Muscle layer of duodenum (tissue), 2 donors: Measurements from ENCODE around the gene RNASE13.

ENCODE experiments used
- H3K27ac ChIP-seq: one replicate; pipeline ENCODE4 v1.7.0; 2013; ENCODE audit warnings: mild to moderate bottlenecking, low read length
- H3K27me3 ChIP-seq: one replicate; pipeline ENCODE4 v1.7.0; 2013; ENCODE audit warnings: low read depth, mild to moderate bottlenecking, control low read depth, low read length
- H3K36me3 ChIP-seq, 2 donors: one replicate each; pipeline ENCODE4 v1.7.0; 2013; ENCODE audit warnings: low read length in 2 of 2, control low read depth in 1 of 2, mild to moderate bottlenecking in 1 of 2; ENCODE audit not compliant: insufficient read depth in 2 of 2, control insufficient read depth in 1 of 2
- H3K4me1 ChIP-seq, 2 donors: one replicate each; pipeline ENCODE4 v1.7.0; 2013; ENCODE audit warnings: low read length in 2 of 2, mild to moderate bottlenecking in 2 of 2, control low read depth in 1 of 2, moderate library complexity in 1 of 2; ENCODE audit not compliant: insufficient read depth in 2 of 2, control insufficient read depth in 1 of 2
- H3K4me3 ChIP-seq, 2 donors: one replicate each; pipeline ENCODE4 v1.7.0; 2013; ENCODE audit warnings: low read length in 2 of 2, low read depth in 1 of 2, mild to moderate bottlenecking in 1 of 2
- H3K9me3 ChIP-seq, 2 donors: one replicate each; pipeline ENCODE4 v1.7.0; 2013; ENCODE audit warnings: low read length in 2 of 2, control low read depth in 1 of 2, mild to moderate bottlenecking in 1 of 2; ENCODE audit not compliant: control insufficient read depth in 1 of 2
- donor health status: healthy.

Gene RNASE13

DNA sequence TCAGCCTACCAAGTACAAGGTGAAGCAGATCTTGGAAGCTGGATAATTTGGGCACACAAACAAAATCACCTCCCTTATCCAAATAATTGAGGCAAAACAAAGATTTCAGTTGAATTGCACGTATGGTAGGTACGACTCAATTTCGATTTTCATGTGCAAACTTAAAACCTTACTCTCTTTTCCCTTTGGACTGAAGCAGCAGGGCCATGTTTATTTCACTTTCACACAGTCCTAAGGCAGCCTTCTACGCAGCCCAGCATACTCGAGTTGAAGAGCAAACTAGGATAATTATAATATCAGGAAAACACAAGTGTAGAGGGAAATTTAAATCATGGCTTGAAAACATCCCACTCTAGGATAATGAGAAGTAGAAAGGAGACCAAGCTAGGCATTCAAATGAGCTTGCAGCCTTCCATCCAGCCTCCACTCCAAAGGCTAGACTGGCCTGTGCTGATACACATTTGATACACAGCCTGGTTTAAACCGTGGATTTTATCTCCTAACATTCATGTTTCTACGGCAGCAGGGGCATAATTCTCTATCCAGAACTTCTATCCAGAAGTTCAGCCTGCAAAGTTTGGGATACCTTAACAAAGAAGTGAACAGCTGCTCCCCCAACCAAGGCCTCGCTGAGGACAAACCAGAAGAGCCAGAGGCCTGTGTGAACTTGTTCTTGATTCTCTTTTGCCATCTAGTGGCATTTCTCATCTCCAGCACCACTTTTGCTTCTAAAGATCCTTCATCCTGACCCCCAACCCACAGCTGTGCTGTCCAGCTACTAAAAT lies 5.2 kb upstream of the RNASE13 start:
- peak overlapping the region; percentile 53 for H3K27ac ChIP-seq
- H3K27me3 ChIP-seq: no peaks in the 10 kb centered on the region
- H3K4me3 ChIP-seq: peak overlapping the region in 1 of 2 donors; percentile 3
- H3K4me1 ChIP-seq: peaks cover 23 to 30% of the 10 kb centered on the region in 2 donors
- no peaks in the 10 kb centered on the region for H3K36me3 ChIP-seq
- H3K9me3 ChIP-seq: no peaks in the 10 kb centered on the region

DNA sequence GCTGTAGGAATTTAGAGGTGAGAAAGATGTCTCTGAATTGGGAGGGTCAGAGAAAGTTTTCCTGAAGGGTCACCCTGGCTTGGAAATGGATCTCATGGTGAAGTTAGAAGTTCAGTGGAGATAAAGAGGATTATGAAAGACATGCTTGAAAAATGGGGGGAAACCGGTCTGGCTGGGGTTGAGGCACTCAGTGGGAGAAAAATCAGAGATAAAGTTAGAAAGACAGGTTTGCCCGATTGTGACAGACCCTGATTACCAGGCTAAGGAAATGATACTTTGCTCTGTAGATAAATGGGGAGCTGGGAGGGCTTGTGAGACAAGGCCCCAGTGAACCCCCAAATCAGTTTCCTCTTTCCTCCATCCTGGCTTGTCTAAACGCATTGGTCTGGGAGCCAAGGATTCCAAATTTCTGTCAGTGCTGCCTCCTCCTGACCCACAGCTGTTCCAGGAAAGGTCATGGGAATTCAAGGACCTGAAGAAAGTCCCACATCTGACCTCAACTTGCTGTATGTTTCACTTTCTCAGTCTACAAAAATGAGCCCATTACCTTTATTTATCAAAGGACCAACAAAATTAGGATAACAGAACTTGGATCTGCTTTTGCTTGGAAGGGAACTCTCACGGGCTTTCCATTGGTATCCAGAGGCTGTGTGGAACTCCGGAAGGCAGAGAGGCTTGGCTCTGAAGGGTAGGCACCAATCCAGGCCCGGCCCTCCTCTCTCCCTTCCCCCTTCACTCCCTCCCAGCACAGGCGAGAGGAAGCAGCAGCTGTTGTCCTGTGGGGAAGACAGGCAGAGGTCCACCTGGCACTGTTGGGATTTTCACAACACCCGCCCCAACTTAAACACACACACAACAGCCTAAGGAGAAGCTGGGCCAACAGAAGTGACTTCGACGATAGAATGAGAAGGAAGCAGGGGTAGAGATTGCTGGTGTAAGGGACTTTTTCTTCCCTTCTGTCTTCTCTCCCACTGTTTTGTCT lies 4.1 kb upstream of the RNASE13 start:
- peak overlapping the region in 1 of 2 donors; percentile 3 for H3K4me3 ChIP-seq
- H3K4me1 ChIP-seq: peaks cover 20 to 29% of the 10 kb centered on the region in 2 donors
- H3K27ac ChIP-seq: peak overlapping the region; percentile 53
- H3K27me3 ChIP-seq: no peaks in the 10 kb centered on the region
- no peaks in the 10 kb centered on the region for H3K9me3 ChIP-seq
- no peaks in the 10 kb centered on the region for H3K36me3 ChIP-seq

DNA sequence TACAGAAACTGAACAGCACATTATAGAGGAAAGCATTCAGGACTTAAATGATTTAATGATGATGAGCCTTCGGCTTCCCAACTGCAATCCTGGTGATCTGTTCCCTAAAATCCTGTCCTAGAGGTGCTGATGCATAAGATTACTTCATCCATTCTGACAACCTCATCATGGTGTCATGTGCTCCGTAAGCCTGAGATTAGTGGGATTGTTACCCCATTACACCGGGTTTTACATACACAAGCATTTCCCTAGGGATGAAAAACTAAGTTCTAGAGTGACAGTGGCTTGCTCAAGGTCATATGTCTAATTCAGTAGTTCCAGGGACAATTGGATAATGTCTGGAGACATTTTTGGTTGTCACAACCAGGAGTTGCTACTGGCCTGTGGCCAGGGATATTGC lies 2.5 kb upstream of the RNASE13 start:
- Histone ChIP-seq H3K27ac (no peak overlapping the region), H3K9me3 (no peaks in the 10 kb centered on the region), H3K36me3 (no peaks in the 10 kb centered on the region), H3K4me1 (peaks cover 20 to 25% of the 10 kb centered on the region in 2 donors), H3K4me3 (no peak overlapping the region), H3K27me3 (no peaks in the 10 kb centered on the region)

DNA sequence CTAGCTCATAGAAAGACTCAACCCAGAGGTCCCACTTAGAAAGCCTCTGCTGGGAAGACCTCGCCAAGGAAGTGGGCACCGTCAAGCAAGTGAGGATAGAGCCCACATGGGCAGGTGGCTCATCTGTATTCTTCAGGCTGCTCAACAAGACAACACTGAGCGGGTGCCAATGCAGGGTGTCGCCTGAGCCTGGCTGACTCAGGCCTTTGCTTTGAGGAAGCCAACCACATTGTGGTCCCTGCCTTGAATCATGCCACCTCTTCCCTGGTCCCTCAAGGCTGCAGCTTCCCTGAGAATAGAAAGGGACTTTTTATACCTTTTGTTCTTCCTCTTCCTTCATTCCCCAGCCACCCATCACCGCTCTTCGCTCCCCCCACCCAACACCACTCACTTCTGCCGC lies 2.1 kb upstream of the RNASE13 start:
- peaks cover 20 to 25% of the 10 kb centered on the region in 2 donors for H3K4me1 ChIP-seq
- H3K4me3 ChIP-seq: no peak overlapping the region
- no peaks in the 10 kb centered on the region for H3K9me3 ChIP-seq
- no peaks in the 10 kb centered on the region for H3K27me3 ChIP-seq
- H3K27ac ChIP-seq: no peak overlapping the region
- no peaks in the 10 kb centered on the region for H3K36me3 ChIP-seq

- no peaks in the 10 kb centered on the region for H3K9me3 ChIP-seq
- peaks cover 3 to 4% of the 10 kb centered on the region in 2 donors for H3K4me1 ChIP-seq
- H3K36me3 ChIP-seq: no peaks in the 10 kb centered on the region
- no peak overlapping the region for H3K27ac ChIP-seq
- H3K4me3 ChIP-seq: no peak overlapping the region
- no peaks in the 10 kb centered on the region for H3K27me3 ChIP-seq
Observed at GRCh38 chr14:21033133-21033698, 1.4 kb downstream of the RNASE13 start.

DNA sequence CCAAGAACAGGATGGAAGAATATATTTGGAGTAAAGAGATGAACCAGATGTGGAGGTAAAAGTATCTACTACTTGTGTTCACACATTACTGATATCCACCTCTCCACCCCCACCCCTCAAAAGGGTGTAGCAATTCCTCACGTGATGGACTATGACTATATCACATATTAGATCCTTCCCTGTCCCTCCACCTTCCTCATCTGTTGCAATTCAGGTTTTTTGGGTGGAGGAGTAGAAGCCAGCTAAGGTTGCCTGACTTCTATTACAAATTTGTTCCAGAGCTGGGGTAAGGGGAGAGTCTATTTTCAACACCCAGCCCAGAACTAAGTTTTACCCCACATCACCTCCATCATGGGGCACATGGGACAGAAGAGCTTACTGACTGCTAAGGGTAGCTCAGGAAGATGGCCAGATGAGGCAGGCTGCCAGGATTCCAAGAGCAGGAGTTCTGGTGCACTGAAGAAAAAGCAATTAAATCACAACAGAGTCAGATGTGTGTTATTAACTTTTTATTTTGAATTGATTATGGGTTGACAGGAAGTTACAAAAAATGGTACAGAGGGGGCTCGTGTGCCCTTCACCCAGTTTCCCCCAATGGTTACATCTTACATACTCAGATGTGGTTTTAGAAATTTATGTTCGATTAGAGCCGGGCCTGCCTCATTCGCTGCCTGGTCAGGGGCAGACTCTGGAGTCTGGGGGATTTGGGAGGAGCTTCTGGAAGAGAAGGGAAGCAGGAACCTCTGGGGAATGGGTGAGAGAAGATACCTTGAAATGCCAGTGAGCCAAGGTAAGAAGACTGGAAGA lies 2.1 kb downstream of the RNASE13 start:
- no peaks in the 10 kb centered on the region for H3K27me3 ChIP-seq
- H3K36me3 ChIP-seq: no peaks in the 10 kb centered on the region
- no peaks in the 10 kb centered on the region for H3K4me1 ChIP-seq
- H3K4me3 ChIP-seq: no peak overlapping the region
- H3K27ac ChIP-seq: no peak overlapping the region
- H3K9me3 ChIP-seq: no peaks in the 10 kb centered on the region

DNA sequence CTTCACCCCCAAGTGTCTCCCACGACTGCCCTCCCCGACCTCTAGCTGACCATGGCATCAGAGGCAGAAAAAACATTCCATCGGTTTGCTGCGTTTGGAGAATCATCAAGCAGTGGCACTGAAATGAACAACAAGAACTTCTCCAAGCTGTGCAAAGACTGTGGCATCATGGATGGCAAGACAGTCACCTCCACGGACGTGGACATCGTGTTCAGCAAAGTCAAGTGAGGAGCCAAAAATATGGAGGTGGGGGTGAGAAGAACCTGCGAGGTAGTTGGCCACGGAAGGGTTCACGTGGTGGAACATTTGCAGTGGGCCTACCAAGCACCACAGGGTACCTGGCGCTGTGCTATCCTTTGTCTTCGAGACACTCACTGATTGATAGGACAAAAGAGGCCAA lies 4.1 kb downstream of the RNASE13 start:
- Histone ChIP-seq H3K4me3 (no peak overlapping the region), H3K36me3 (no peaks in the 10 kb centered on the region), H3K27ac (no peak overlapping the region), H3K4me1 (peaks cover 0 to 9% of the 10 kb centered on the region in 2 donors), H3K27me3 (no peaks in the 10 kb centered on the region), H3K9me3 (no peaks in the 10 kb centered on the region)

- Histone ChIP-seq H3K36me3 (no peaks in the 10 kb centered on the region), H3K27me3 (no peaks in the 10 kb centered on the region), H3K4me1 (peaks cover 0 to 13% of the 10 kb centered on the region in 2 donors), H3K27ac (no peak within 1 kb of the TSS), H3K9me3 (no peaks in the 10 kb centered on the region), H3K4me3 (no peak within 1 kb of the TSS)
Observed at GRCh38 chr14:21029917-21030316, 4.7 kb downstream of the RNASE13 start, which contains the start of gene TPPP2. Gene TPPP2, plus strand, starts transcription at chr14:21030217. Its CDS starts 365 bp downstream, at chr14:21030582.

DNA sequence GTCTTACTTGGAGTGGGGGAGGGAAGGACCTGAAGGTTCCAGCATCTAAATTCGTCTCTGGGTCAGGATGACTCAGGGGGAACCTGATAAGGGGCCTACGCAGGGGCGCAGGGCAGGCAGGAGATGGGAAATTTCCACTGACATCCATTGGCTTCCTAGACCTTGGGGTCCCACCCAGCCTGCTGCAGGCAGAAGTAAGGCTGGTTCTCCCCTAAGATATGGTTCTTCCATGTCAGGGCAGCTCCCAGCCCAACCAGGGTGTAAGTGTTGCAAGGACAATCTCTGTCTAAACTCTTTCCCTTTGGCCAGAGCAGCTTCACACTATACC lies 7.7 kb downstream of the RNASE13 start:
- no peaks in the 10 kb centered on the region for H3K9me3 ChIP-seq
- peaks cover 4 to 33% of the 10 kb centered on the region in 2 donors for H3K4me1 ChIP-seq
- no peak overlapping the region for H3K27ac ChIP-seq
- H3K4me3 ChIP-seq: no peak overlapping the region
- H3K36me3 ChIP-seq: no peaks in the 10 kb centered on the region
- no peaks in the 10 kb centered on the region for H3K27me3 ChIP-seq

DNA sequence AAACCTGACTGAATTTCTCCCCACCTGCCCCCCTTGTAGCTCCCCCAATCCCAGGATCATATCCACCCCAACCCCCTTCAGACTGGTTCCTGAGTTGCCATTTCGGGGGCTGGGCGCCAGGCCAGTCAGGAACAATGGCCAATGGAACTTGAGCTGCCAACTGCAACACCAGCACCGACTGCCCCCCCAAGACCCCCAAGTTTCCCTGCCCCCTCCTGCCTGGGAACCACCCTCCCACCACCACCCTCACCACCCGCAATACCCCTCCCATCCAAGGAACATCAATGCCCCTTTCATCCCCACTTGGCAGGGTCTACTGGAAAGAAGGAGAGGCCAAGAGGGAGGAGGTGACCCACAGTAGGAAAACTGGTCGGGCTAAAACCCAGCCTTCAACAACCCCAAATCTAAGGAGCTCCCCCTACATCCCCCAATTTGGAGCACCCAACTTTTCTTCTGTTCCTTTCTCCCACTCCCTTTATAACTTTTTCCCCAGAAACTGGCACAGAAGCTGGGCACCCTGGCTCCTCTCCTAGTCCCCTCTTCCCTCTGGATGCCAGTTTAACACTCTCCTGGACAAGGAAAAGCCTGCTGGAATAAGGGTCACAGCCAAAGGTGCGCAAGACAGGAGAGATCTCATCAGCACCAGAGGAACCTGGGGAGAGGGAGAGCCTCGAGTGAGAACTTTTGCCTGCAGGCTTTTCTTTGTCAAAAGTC lies 8.2 kb downstream of the RNASE13 start:
- no peaks in the 10 kb centered on the region for H3K27me3 ChIP-seq
- peak overlapping the region; percentile 39 for H3K27ac ChIP-seq
- H3K36me3 ChIP-seq: peaks cover 0 to 2% of the 10 kb centered on the region in 2 donors
- peak overlapping the region in 1 of 2 donors; percentile 76 for H3K4me3 ChIP-seq
- no peaks in the 10 kb centered on the region for H3K9me3 ChIP-seq
- H3K4me1 ChIP-seq: peaks cover 4 to 36% of the 10 kb centered on the region in 2 donors
